ENCODE results near the gene TBL1XR1.
"Not testable (repeated sequence)": the region's sequence is repeated elsewhere in the genome, so short reads cannot be mapped to it uniquely, and the experiment has no call there.

The TBL1XR1 gene

GRCh38 chr3:177144922-177145321 lies 52.4 kb downstream of the TBL1XR1 start:
- no peak for DNase-seq (ENCODE audit: low read depth in 2 of 3, low spot score in 2 of 3)

GRCh38 chr3:177141899-177142646 lies 55.2 kb downstream of the TBL1XR1 start:
- no peak for DNase-seq (ENCODE audit: low read depth in 2 of 3, low spot score in 2 of 3)

GRCh38 chr3:177141471-177141870 lies 55.8 kb downstream of the TBL1XR1 start:
- no peak for DNase-seq (ENCODE audit: low read depth in 2 of 3, low spot score in 2 of 3)

- DNase-seq (ENCODE audit: low read depth in 2 of 3, low spot score in 2 of 3): not testable (repeated sequence)
Observed at GRCh38 chr3:177139220-177139619, 58.1 kb downstream of the TBL1XR1 start.

- no peak for DNase-seq (ENCODE audit: low read depth in 2 of 3, low spot score in 2 of 3)
Observed at GRCh38 chr3:177137774-177138705, 59.2 kb downstream of the TBL1XR1 start.

- DNase-seq (ENCODE audit: low read depth in 2 of 3, low spot score in 2 of 3): no peak
Observed at GRCh38 chr3:177136741-177137140, 60.5 kb downstream of the TBL1XR1 start.

- DNase-seq (ENCODE audit: low read depth in 2 of 3, low spot score in 2 of 3): no peak
Observed at GRCh38 chr3:177135841-177136492, 61.3 kb downstream of the TBL1XR1 start.

- DNase-seq (ENCODE audit: low read depth in 2 of 3, low spot score in 2 of 3): no peak
Observed at GRCh38 chr3:177134816-177135210, 62.5 kb downstream of the TBL1XR1 start.

- DNase-seq (ENCODE audit: low read depth in 2 of 3, low spot score in 2 of 3): no peak
Observed at GRCh38 chr3:177133860-177134815, 63.1 kb downstream of the TBL1XR1 start.

- no peak for DNase-seq (ENCODE audit: low read depth in 2 of 3, low spot score in 2 of 3)
Observed at GRCh38 chr3:177131927-177132636, 65.2 kb downstream of the TBL1XR1 start.

- no peak for DNase-seq (ENCODE audit: low read depth in 2 of 3, low spot score in 2 of 3)
Observed at GRCh38 chr3:177127008-177127407, 70.3 kb downstream of the TBL1XR1 start.

- DNase-seq (ENCODE audit: low read depth in 2 of 3, low spot score in 2 of 3): no peak
Observed at GRCh38 chr3:177126015-177126773, 71.1 kb downstream of the TBL1XR1 start.

- no peak for DNase-seq (ENCODE audit: low read depth in 2 of 3, low spot score in 2 of 3)
Observed at GRCh38 chr3:177124882-177125281, 72.4 kb downstream of the TBL1XR1 start.

- DNase-seq (ENCODE audit: low read depth in 2 of 3, low spot score in 2 of 3): no peak
Observed at GRCh38 chr3:177123822-177124221, 73.5 kb downstream of the TBL1XR1 start.

GRCh38 chr3:177122183-177122856 lies 75.0 kb downstream of the TBL1XR1 start:
- DNase-seq (ENCODE audit: low read depth in 2 of 3, low spot score in 2 of 3): no peak

GRCh38 chr3:177119829-177120228 lies 77.5 kb downstream of the TBL1XR1 start:
- DNase-seq (ENCODE audit: low read depth in 2 of 3, low spot score in 2 of 3): no peak

GRCh38 chr3:177114253-177114652 lies 83.0 kb downstream of the TBL1XR1 start:
- no peak for DNase-seq (ENCODE audit: low read depth in 2 of 3, low spot score in 2 of 3)

- DNase-seq (ENCODE audit: low read depth in 2 of 3, low spot score in 2 of 3): no peak
Observed at GRCh38 chr3:177111541-177111949, 85.7 kb downstream of the TBL1XR1 start.

GRCh38 chr3:177110895-177111294 lies 86.4 kb downstream of the TBL1XR1 start:
- DNase-seq (ENCODE audit: low read depth in 2 of 3, low spot score in 2 of 3): no peak
